Heart right ventricle (tissue), 16 donors: ENCODE results near the gene LPCAT1. TPM values are rescaled to one million over a fixed set of nuclear protein-coding genes. Genes with fewer than 3 reads are reported as not detected.
A peak's percentile ranks its signal among the peaks of the same experiment; 100 is the strongest.

Experiments used
- ATAC-seq, 8 donors: fragments of 200-7000 bp; cut with Tn5 transposase; one replicate each; pipeline ENCODE4 v1.9.1; 2020; ENCODE audit warnings: mild to moderate bottlenecking in 8 of 8, moderate library complexity in 8 of 8, moderate number of reproducible peaks in 1 of 8
- DNase-seq, 2 donors: peaks; one replicate each; pipeline ENCODE4 v3.0.0-alpha.2; 2020
- H3K27ac ChIP-seq, 10 donors: fragments of 200-600 bp; sonication (generic) in 2 of 10; one replicate each; pipeline versions ENCODE4 v1.5.0 to v1.8.0; 2020 to 2022; ENCODE audit warnings: mild to moderate bottlenecking in 3 of 10
- H3K27me3 ChIP-seq, 7 donors: fragments of 200-600 bp; one replicate each; pipeline ENCODE4 v1.8.0; 2021 to 2022; ENCODE audit warnings: mild to moderate bottlenecking in 2 of 7
- H3K36me3 ChIP-seq, 9 donors: fragments of 200-600 bp; sonication (generic) in 1 of 9; one replicate each; pipeline versions ENCODE4 v1.5.0 to v1.8.0; 2020 to 2022; ENCODE audit warnings: mild to moderate bottlenecking in 2 of 9
- H3K4me1 ChIP-seq, 9 donors: fragments of 200-600 bp; sonication (generic) in 1 of 9; one replicate each; pipeline versions ENCODE4 v1.5.0 to v1.8.0; 2020 to 2022; ENCODE audit warnings: mild to moderate bottlenecking in 4 of 9
- H3K4me3 ChIP-seq, 10 donors: fragments of 200-600 bp; sonication (generic) in 2 of 10; one replicate each; pipeline versions ENCODE4 v1.5.0 to v1.8.0; 2020 to 2022; ENCODE audit warnings: mild to moderate bottlenecking in 7 of 10, moderate library complexity in 2 of 10
- H3K9me3 ChIP-seq, 11 donors: fragments of 200-600 bp in 10 of 11; sonication (generic) in 2 of 11; one replicate each; pipeline versions ENCODE4 v1.5.0 to v1.8.0; 2013 to 2022; ENCODE audit warnings: mild to moderate bottlenecking in 2 of 11, control low read depth in 1 of 11, moderate library complexity in 1 of 11
- WGBS, 2 donors: extraction: QIAGEN DNeasy Blood & Tissue Kit; methylation state at CpG; one replicate each; pipeline ENCODE4 v1.1.7; 2013; ENCODE audit warnings: inconsistent platforms in 1 of 2; 5-methylcytosine and 5-hydroxymethylcytosine counted together
- intact Hi-C, 10 donors: fragments of 100-400 bp; cut with DNase I; formaldehyde crosslinking; loops; one replicate each; pipeline versions ENCODE4 v1.11.1 to v1.14.2; 2022
- polyA plus RNA-seq, 2 donors: library from polyadenylated mRNA; stranded (reverse); fragments of 200-250 nt; gene quantifications; one replicate each; pipeline ENCODE4 v1.2.3, GENCODE V29; 2013
- total RNA-seq, 10 donors: library from RNA; stranded (reverse); fragmentation: NEBNext Ultra II Directional in 3 of 10; extraction: Animal tissue kit (Norgen Biotek cat#: 25700) in 3 of 10; gene quantifications; one replicate each; pipeline versions ENCODE4 v1.2.1 to v1.2.4, GENCODE V29; 2021 to 2023
- TF ChIP-seq, protein P1 (sequence below), 9 donors: fragments of 200-600 bp; sonication (generic) in 2 of 9; IDR thresholded peaks; one replicate each; pipeline versions ENCODE4 v1.5.0 to v1.8.0; 2021 to 2022; ENCODE audit warnings: antibody characterized with exemption in 9 of 9, mild to moderate bottlenecking in 5 of 9, moderate library complexity in 1 of 9
- donor health status: Arrhythmogenic right ventricular cardiomyopathy.
- donor health status: ischemic (EF 13 %, LVEDD 7.1; RV severe dilation, severe dysfunction).
- donor health status: healthy with polysubstance abuse.
- donor health status: DM: no; HTN: yes; CAD: no.
- donor health status: DM: no; HTN: no; CAD: no.
- donor health status: ischemic (EF 25% LVEDD 6.9; RV normal size, moderate dysfunction).
- donor health status: ischemic (EF 25% LVEDD 5.7; RV mildly dilated, moderate dysfunction).
- donor health status: healthy.
- donor health status: DM: yes; HTN: yes; CAD: no.
- donor health status: Ischemic cardiomyopathy.
- donor health status: ischemic (EF 35%, LVEDD 5.7; RV mildly dilated, moderate dysfunction).
- donor health status: nonischemic (EF 11% LVEDD 7.7; RV severe dilation, severe dysfunction).
- donor health status: DM: yes; HTN: yes; CAD: no.
- donor health status: PGD.
- donor health status: ischemic (EF 29% LVEDD 5.4; RV normal size, mild dysfunction).
- donor health status: nonischemic (EF 23%, LVEDD 6.1; RV moderate dilation, normal function).

LPCAT1 gene
- total and polyA plus RNA-seq, 12 donors, result 5.6 to 25.5 (median 9.6) TPM

DNA sequence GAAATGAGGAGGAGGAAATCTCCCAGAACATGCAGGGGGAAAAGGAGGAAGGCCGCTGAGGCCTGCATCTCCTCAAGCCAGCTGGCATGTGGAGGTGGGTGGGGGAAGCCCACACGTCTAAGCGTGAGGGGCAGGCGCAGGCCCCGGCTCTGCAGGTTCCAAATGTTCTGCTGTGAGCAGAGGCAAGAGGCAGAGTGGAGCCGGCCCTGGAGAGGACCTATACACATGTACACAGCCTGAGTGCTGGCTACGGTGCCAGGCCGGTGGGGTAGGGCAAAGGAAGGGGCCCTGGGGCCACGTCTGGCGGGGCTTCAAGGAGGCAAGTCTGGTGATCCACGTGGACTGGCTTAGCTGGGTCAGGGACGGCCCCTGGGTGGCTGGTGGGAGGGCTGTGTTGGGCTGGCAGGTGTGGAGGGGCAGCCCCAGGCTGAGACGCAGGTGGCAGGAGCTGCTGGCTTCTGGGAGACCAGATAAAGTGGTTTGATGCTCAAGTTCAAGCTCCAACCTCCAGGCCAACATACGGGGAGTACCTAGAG, 26.4 kb downstream of the LPCAT1 start:
- Histone ChIP-seq H3K9me3 (no peaks in the 10 kb centered on the region), H3K27ac (peak overlapping the region in 2 of 10 donors; percentile 23 to 57), H3K27me3 (no peaks in the 10 kb centered on the region), H3K4me3 (no peak overlapping the region), H3K36me3 (peaks cover 0 to 77% (median 6%) of the 10 kb centered on the region in 9 donors), H3K4me1 (peaks cover 8 to 66% (median 19%) of the 10 kb centered on the region in 9 donors)
- no peak for DNase-seq
- intact Hi-C loops, result no loop called here
- TF ChIP-seq, protein P1, sequence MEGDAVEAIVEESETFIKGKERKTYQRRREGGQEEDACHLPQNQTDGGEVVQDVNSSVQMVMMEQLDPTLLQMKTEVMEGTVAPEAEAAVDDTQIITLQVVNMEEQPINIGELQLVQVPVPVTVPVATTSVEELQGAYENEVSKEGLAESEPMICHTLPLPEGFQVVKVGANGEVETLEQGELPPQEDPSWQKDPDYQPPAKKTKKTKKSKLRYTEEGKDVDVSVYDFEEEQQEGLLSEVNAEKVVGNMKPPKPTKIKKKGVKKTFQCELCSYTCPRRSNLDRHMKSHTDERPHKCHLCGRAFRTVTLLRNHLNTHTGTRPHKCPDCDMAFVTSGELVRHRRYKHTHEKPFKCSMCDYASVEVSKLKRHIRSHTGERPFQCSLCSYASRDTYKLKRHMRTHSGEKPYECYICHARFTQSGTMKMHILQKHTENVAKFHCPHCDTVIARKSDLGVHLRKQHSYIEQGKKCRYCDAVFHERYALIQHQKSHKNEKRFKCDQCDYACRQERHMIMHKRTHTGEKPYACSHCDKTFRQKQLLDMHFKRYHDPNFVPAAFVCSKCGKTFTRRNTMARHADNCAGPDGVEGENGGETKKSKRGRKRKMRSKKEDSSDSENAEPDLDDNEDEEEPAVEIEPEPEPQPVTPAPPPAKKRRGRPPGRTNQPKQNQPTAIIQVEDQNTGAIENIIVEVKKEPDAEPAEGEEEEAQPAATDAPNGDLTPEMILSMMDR (IDR thresholded peaks at IDR 0.05), result no peak
- WGBS, 2 donors, result 71 to 81% methylated on average over 14 of the region's 14 CpGs
- no peak for ATAC-seq

DNA sequence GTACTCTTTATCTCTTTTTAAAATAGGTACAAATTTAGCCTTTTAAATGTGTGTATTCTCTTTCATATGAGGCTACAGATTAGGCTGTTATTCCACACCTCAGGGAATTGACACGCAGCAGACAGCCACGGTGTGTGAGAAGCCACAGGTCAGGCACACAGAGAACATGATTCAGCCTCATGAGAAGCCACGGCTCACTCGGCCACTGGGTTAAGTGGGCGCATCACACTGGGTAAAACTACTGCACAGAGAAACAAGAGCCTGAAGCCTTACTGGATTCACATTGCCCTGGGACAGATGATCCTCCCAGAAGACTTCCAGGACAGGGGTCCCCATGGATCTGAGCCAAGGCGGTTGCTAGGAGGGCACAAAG, 28.2 kb downstream of the LPCAT1 start:
- Histone ChIP-seq H3K27ac (peak overlapping the region in 2 of 10 donors; percentile 65 to 89), H3K27me3 (no peaks in the 10 kb centered on the region), H3K4me3 (peak overlapping the region in 1 of 10 donors; percentile 28), H3K4me1 (peaks cover 1 to 56% (median 8%) of the 10 kb centered on the region in 9 donors), H3K36me3 (peaks cover 0 to 86% (median 8%) of the 10 kb centered on the region in 9 donors), H3K9me3 (no peaks in the 10 kb centered on the region)
- 75 to 81% methylated on average over 6 of the region's 6 CpGs for WGBS, 2 donors
- no peak for ATAC-seq
- DNase-seq, result no peak
- intact Hi-C loops, result no loop called here
- TF ChIP-seq, protein P1 (IDR thresholded peaks at IDR 0.05), result no peak

- H3K4me3 ChIP-seq, result peak overlapping the region in 1 of 10 donors; percentile 28
- H3K36me3 ChIP-seq, result peaks cover 0 to 86% (median 10%) of the 10 kb centered on the region in 9 donors
- H3K27ac ChIP-seq, result peak overlapping the region in 2 of 10 donors; percentile 58 to 89
- no peaks in the 10 kb centered on the region for H3K9me3 ChIP-seq
- H3K27me3 ChIP-seq, result no peaks in the 10 kb centered on the region
- H3K4me1 ChIP-seq, result peaks cover 0 to 55% (median 2%) of the 10 kb centered on the region in 9 donors
- no peak for DNase-seq
- intact Hi-C loops, result no loop called here
- TF ChIP-seq, protein P1 (IDR thresholded peaks at IDR 0.05), result no peak
- whole genome bisulfite sequencing, 2 donors, result 89 to 95% methylated on average over 50 of the region's 50 CpGs
- ATAC-seq, result peak in 5 of 8 donors; percentile 23 to 47 (median 29)
Observed at GRCh38 chr5:1494780-1495524, 28.8 kb downstream of the LPCAT1 start.

DNA sequence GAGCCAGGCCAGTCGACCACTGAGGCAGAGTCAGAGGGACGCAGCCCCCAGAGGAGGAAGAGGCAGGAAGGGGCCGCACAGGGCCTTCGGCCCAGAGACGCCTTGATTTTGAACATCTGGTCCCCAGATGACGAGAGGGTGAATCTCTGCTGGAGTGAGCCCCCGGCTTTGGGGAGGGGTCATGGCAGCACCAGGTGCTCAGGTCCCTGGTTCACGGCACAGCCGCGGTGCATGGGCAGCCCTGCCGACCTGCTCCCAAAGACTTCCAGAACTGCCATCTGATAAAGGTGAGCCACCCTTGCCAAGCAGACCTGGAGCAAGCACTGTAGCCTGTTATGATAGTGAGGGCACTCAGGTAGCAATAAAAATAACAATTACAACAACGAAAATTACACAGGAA, 29.8 kb downstream of the LPCAT1 start:
- ATAC-seq (no peak), DNase-seq (no peak)
- Histone ChIP-seq H3K27me3 (no peaks in the 10 kb centered on the region), H3K36me3 (peaks cover 0 to 86% (median 10%) of the 10 kb centered on the region in 9 donors), H3K27ac (peak overlapping the region in 1 of 10 donors; percentile 58), H3K4me1 (peaks cover 0 to 57% (median 0%) of the 10 kb centered on the region in 9 donors), H3K9me3 (no peaks in the 10 kb centered on the region), H3K4me3 (no peak overlapping the region)
- WGBS, 2 donors, result 84 to 87% methylated on average over 12 of the region's 12 CpGs
- intact Hi-C loops, result no loop called here
- TF ChIP-seq, protein P1 (IDR thresholded peaks at IDR 0.05), result no peak
